ENCODE data around the gene PLPP3. TPM values are rescaled to one million over a fixed set of nuclear protein-coding genes. Genes with fewer than 3 reads are reported as not detected.
A peak's percentile ranks its signal among the peaks of the same experiment; 100 is the strongest.

PLPP3 gene
- total RNA-seq, 1 experiment from 2014 or later = 26.5 TPM

DNA sequence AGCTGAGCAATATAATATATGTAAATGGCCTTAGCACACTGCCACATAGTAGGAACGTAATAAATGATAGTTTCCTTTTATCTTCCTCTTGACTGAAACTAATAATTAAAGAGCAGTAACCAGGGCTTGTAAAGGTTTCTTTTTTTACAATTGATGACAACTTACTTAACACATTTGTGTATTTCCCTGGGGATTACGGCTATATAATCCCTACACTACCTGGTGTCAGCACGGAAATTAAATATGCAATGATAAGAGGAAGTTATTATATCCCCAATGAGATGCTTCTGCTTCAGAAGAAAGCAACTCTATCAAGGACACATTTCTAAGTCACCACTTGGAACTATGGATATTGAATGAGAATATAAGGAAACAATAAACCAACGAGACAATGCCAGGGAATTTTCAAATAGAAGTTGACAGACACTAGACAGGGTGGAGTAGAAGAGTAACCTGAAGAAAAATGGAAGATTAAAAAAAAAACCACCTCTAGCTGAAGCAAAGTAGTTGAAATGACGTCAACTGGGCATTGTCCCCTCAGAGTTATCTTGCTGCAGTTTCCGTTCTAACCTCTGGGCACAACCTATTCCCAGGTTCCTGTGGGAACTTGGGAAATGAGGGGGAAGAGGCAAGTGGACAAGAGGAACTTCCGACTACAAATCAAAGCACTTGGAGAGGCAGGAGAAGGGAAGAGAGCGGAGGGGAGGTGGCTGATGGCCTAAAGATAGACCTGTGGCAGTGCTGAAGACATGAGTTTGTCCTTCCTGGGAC, 66.5 kb downstream of the PLPP3 start:
- DNase-seq (ENCODE audit: low read depth, low spot score) = no peak
- in situ Hi-C loops (cut with HindIII; ENCODE audit: low pct_unique_long_range_greater_than_20kb, low sequenced_read_pairs) = no loop called here

DNA sequence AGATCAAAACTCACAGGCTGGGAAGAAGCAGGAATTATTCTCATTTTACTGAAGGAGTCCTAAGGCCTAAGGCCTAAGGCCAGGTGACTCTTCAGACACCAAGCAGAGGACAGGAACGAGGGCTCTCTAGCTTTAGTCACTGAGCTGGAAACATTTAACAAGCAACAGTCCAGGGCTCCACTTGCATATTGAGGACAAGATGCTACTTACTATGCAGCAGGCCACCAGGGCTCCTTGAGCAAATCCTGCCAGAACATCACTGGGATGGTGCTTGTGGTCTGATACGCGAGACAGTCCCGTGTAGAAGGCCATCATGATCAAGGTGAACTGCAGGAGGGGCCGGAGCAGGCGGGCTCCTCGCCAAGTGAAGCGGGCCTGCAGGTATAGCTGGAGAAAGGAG, 67.6 kb downstream of the PLPP3 start:
- in situ Hi-C loops (cut with HindIII; ENCODE audit: low pct_unique_long_range_greater_than_20kb, low sequenced_read_pairs) = no loop called here
- no peak for DNase-seq (ENCODE audit: low read depth, low spot score)

DNA sequence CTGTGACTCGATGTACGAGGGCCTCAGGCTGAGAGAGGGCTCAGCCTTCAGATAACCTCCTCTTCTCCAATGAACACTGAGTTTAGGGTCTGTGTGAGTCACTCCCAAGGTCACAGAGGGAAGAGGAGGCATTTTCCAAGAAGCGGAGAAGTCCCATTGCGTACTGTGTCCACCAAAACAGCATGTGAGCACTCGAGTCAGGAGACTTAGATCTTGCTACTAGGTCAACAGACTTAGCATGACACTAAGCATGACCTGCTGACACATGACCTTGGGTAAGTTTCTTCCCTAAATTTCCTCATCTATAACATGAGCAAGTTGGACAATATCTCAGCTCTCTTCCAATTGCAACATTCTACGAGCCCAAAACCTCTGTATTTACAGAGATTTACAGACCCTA, 68.0 kb downstream of the PLPP3 start:
- in situ Hi-C loops (cut with HindIII; ENCODE audit: low pct_unique_long_range_greater_than_20kb, low sequenced_read_pairs) = no loop called here
- DNase-seq (ENCODE audit: low read depth, low spot score) = no peak

DNA sequence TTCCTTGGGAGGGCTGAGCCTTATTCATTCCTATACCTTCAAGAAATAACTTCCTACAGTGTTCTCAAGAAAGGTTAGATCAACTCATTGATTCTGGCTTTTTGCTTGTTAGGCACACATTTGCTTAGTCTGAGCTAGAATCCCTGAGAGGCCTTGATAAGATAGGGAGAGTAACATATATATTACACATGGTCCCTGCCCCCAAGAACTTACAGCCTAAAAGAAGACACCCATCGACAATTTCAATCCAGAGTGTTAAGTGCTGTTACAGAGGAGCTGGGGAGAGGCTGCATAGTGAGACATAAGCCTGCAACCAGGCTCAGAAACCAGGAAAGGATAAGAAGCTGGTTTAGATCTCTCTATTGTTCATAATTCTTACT, 68.7 kb downstream of the PLPP3 start:
- no peak for DNase-seq (ENCODE audit: low read depth, low spot score)
- in situ Hi-C loops (cut with HindIII; ENCODE audit: low pct_unique_long_range_greater_than_20kb, low sequenced_read_pairs) = no loop called here

DNA sequence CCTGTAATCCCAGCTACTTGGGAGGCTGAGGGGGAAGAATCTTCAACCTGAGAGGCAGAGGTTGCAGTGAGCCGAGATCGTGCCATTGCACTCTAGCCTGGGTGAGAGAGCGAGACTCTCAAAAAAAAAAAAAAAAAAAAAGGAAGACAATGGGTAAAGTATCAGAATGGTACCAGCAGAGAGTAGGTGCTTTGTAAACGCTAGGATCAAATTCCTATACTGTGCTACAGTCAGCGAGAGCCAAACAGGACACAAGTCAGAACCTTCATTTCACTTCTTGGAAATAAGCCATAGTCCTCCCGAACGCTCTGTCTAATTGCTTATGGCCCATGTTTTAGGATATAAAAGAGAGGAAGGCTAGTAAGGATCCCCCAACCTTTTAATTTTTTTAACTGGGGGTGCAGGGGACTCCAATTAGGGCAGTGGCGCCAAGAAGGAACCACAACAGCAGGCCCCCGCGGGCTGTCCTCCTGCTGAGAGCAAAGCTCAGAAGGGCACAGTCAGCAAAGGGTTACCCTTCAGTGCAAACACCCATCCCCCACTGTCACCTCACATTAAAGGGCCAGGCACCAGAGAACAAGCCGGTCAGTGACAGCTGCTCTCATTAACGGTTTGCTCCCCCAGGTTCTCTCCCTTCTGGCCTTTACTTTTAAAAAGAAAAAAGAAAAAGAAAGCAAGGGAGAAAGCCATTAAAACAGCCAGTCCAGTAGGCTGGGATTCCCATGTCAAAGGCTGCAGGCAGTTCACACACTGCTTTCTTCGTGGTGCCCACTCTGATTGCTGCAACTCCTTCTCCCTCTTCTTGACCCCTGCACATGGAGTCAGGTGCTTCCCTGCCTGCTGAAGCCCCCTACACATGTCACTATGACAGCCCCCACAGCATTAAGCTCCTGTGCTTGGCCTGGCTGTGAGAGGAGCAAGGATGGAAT, 69.4 kb downstream of the PLPP3 start:
- DNase-seq (ENCODE audit: low read depth, low spot score) = no peak
- in situ Hi-C loops (cut with HindIII; ENCODE audit: low pct_unique_long_range_greater_than_20kb, low sequenced_read_pairs) = no loop called here

DNA sequence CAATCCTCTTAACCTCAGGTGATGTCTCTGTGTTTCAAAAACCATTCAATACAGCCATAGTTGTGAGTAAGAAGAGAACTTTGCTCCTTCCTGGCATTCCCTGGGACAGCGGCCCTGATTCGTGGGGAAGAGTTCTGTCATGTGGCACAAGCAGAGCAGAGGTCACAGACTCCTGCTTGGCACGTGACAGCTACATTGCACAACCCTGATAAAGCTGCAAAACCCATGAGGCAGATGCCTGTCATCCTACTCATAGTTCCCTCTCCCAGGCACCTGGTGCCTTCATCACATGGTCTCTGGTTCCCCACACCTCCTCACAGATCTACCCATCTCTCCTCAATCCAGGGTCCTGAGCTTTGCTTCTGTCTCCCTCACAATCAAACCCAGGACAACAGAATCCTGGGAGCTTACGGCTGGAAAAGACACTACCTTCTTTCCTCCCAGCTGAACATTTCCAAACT, 70.8 kb downstream of the PLPP3 start:
- in situ Hi-C loops (cut with HindIII; ENCODE audit: low pct_unique_long_range_greater_than_20kb, low sequenced_read_pairs) = no loop called here
- peak; percentile 13 for DNase-seq (ENCODE audit: low read depth, low spot score)

DNA sequence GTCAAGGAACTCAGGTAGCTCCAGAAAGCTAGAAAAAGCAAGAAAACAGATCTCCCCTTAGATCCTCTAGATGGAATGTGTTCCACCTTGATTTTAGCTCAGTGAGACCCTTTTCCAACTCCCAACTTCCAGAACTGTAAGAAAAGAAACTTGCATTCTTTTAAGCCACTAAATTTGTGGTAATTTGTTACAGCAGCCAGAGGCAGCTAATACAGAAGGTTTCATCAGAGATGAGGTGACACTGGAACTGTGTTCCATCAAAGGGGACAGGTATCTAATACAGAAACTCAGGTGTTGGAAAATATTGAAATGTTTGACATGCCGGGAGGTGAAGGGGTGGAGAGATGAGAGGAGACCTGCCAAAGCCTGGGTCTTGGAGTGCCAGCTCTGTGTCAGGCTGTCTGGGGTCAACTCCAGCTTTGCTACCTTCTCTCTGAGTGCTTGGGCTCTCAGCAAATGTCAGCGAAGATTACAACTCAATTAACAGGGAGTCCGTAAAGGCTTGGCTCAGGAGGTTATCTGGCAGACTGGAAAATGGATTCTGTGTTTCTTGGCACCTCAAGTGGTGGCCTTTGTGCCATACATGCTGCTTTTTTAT, 71.3 kb downstream of the PLPP3 start:
- in situ Hi-C loops (cut with HindIII; ENCODE audit: low pct_unique_long_range_greater_than_20kb, low sequenced_read_pairs) = no loop called here
- DNase-seq (ENCODE audit: low read depth, low spot score) = no peak

DNA sequence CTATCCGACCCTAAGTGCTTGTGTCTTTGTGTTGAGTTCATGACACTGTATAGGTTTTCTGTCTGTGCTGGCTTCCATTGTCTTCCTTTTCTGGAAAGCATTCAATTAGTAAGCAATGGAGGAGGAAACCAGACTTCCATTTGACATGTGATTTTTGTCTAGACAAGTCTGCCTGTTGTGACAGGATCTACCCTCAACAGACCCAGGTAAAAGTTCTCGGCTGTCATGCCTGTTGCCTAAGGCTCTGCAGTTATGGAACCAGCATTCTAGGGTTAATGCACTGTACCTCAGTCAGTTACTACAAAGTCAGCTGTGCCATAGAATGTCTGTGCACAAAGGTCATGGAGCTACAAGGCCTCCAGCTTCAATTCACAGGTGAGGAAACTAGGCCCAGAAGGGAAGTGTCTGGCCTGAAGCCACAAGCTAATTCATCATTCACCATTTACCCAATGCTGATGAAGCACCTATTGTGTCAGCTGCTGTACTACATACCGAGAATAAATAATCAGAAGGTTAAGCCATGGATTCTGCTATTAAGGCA, 72.3 kb downstream of the PLPP3 start:
- no peak for DNase-seq (ENCODE audit: low read depth, low spot score)
- in situ Hi-C loops (cut with HindIII; ENCODE audit: low pct_unique_long_range_greater_than_20kb, low sequenced_read_pairs) = no loop called here

DNA sequence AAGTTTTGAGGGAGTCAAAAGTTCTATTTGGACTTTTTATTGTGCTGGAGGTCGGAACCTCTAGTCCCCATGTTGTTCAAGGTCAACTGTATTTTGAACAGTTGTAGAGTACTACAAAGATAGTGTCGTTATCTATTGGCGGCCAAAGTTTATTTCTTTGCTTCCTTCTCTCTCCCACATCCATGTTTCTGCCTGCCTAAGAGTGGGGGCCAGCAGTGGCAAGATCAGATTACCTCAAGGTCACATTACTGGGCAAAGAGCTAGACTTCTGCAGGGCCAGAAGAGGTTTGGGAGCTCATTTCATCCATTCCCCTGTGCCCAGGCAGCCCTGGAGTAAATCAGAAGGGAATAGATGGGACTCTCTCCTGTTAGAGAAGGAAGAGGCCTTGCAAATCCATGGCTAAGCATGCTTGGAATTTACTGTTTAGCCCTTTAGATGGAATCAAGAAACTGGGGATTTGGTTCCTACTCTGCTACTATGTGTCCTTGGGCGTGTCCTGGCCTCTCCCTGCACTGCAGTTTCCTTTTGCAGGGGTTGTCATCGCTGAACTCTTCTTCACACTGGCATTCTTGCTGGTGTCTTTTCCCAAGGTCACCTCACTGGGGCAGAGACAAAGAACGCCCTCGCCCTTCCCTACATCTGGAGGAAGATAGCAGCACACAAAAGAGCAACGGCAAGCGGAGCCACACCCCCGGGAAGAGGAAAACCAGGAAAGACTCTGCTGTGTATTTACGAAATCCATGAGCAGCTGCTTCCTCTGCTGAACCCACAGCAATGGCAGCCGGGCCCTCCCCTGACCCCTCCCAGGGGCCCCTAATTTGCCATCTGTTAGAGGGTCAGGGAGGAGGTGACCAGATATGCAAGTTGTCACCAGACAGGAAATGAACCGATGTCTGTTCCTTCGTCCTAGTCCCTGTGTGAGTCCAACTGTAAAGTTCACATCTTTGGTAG, 73.3 kb downstream of the PLPP3 start:
- no peak for DNase-seq (ENCODE audit: low read depth, low spot score)
- in situ Hi-C loops (cut with HindIII; ENCODE audit: low pct_unique_long_range_greater_than_20kb, low sequenced_read_pairs) = no loop called here

DNA sequence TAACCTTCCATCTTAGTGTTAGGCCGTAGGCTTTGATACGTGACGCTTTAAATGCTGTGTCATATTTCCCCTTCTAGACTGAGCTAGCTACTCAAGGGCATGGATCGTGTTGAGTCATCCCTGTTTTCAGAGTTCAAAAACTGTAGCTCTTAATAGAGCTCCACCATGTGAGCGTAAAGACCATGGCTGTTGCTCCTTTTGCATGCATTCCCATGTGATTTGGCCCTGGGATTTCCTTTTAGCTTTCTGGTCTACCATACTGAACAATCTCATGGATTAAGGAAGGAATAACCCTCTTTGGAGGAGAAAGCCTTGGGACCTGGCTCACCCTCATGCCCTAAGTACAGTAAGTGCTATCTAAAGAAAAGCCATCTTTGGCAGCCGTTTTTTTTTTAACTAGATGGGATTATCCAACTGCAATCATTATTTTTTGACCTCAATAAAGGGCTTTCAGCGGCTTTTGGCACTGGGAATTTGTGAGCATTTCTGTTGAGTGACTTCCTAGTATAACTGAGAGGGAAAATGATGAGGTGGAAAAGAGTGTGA, 76.6 kb downstream of the PLPP3 start:
- in situ Hi-C loops (cut with HindIII; ENCODE audit: low pct_unique_long_range_greater_than_20kb, low sequenced_read_pairs) = no loop called here
- no peak for DNase-seq (ENCODE audit: low read depth, low spot score)

DNA sequence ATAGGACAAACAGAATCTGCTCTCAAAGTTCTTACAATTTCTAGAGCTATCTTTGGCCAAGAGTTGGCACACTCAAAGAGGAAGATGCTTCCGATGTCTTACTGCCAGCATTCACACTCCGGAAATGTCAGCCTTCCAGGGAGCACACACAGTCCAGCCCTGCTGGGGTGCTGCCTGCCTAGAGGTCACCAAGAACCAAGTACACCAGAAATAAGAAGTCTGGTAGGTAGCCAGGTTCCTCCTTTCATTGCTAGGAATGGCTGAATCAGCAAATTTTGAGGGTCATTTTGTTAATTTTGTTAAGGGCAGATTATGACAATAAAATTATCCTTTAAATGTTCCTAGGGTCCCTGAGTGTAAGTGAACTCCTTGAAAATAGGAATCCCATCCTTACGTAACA, 77.5 kb downstream of the PLPP3 start:
- in situ Hi-C loops (cut with HindIII; ENCODE audit: low pct_unique_long_range_greater_than_20kb, low sequenced_read_pairs) = no loop called here

DNA sequence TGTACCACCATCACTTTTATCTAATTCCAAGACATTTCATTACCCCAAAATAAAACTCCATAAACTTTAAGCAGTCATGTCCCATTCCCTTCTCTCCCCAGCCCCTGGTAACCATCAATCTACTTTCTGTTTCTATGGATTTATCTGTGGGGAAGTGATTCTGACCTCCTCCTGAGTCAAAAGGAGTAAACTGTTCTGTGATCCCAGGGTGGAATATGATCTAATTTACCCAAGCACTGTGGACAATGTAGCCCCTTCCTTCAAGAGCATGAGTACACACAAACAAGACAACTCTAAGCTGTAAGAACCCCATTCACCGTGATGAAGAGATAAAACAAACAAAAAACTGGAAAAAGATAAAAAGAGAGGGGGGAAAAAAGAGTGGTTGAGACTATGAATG, 77.9 kb downstream of the PLPP3 start:
- DNase-seq (ENCODE audit: low read depth, low spot score) = no peak
- in situ Hi-C loops (cut with HindIII; ENCODE audit: low pct_unique_long_range_greater_than_20kb, low sequenced_read_pairs) = no loop called here

More for the DNA sequence above, 77.5 kb downstream of the PLPP3 start:
- no peak for DNase-seq (ENCODE audit: low read depth, low spot score)

DNA sequence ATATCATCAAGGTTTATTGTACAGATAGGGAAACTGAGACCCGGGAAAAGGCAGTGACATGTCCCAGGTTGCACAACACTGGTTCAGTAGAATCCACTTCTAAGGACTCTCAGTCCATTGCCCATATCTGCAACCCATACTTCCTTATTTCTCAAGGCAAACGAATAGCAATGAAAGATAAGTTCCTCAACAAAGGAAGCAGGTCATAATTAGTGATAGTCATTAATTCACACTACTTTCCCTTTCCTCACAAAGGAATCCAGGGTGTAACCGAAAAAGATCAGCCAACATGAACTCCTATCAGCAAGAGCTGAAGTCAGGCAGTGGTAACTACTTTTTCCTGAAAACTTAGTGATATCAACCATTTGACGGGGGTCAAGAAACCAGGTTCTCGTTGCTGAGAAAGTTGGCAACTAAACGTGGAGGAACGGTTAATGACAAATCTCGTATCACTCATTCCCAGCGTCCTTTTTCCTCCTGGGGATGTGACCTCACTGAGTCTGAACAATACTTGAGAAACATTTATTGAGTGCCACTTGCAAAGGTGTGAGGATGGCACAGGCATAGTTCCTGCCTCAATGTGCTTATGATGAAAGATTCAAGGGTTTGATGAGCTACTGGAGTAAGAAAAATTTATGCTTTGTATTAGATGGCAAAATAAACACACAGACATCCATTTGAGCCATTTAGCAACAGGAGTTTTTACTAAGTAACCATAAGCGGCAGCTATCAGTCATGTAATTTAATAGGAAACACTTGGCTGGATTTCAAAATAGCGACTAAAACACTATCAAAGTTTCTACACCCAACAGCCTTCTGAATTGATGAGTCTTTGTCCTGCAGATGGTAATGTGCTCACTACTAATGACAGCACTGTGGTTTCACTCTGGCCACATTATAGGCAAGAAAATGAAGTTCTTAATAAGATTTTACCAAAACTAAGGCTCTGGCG, 82.3 kb downstream of the PLPP3 start:
- in situ Hi-C loops (cut with HindIII; ENCODE audit: low pct_unique_long_range_greater_than_20kb, low sequenced_read_pairs) = no loop called here
- DNase-seq (ENCODE audit: low read depth, low spot score) = no peak

DNA sequence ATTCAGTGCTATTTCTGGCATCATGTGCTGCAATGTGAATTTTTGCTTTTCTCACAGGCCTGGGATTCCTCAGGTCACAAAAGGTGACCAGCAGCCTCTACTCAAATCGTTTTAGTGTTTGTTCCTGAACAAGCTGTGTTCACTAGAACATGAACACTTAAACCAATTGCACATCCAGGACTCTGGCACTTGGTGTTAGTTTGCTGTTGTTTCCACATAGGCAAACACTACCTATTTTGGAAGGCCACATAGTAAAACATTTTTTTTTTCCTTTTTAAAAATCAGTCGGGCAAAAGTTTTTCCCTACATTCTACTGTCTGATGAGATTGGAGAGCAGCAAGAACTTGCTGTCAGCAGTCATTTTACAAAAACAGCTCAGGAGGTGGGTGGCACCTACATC, 83.2 kb downstream of the PLPP3 start:
- no peak for DNase-seq (ENCODE audit: low read depth, low spot score)
- in situ Hi-C loops (cut with HindIII; ENCODE audit: low pct_unique_long_range_greater_than_20kb, low sequenced_read_pairs) = no loop called here

DNA sequence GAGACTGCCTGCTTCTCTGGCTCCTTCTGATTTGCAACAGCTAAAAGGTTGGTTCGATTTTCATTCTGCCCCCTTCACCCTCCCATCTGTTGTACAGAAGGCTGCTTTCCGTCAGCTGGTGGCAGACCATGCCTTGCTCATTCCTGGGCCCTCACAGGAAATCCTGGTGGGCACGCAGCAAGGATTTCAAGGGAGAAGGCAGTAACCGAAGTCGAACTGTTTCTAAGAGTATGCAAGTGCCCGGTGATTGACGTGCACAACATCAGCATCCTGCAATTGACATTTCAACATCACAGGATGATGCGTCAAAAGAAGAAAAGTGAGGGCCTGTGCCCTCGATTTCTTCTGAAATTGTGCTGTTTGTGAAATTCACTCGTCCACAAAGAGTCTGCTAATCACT, 83.8 kb downstream of the PLPP3 start:
- in situ Hi-C loops (cut with HindIII; ENCODE audit: low pct_unique_long_range_greater_than_20kb, low sequenced_read_pairs) = no loop called here
- DNase-seq (ENCODE audit: low read depth, low spot score) = no peak

DNA sequence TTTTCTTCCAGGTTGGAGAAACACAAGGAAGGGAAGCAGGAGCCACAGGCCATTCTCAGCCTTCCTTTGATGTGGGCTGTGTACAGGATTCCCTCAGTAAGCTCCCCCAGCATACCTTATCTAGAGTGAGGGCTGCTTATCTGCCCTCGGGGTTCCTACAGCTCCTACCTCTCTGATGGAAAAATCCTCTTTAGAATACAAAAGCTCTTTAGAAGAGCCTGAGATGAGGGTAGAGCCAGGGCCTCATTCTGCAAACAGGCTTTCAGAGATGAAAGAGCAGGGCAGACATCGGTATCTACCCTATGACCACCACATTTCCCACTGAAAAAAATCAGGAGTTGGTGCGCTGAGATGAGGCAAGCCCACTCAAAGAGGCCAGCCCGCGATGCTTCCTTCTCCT, 85.1 kb downstream of the PLPP3 start:
- DNase-seq (ENCODE audit: low read depth, low spot score) = no peak
- in situ Hi-C loops (cut with HindIII; ENCODE audit: low pct_unique_long_range_greater_than_20kb, low sequenced_read_pairs) = no loop called here

All from SK-MEL-5 (cell line).